ENCODE data around the gene ATP1A2.
"Not testable (repeated sequence)": the region's sequence is repeated elsewhere in the genome, so short reads cannot be mapped to it uniquely, and the experiment has no call there.

ATP1A2 gene

DNA sequence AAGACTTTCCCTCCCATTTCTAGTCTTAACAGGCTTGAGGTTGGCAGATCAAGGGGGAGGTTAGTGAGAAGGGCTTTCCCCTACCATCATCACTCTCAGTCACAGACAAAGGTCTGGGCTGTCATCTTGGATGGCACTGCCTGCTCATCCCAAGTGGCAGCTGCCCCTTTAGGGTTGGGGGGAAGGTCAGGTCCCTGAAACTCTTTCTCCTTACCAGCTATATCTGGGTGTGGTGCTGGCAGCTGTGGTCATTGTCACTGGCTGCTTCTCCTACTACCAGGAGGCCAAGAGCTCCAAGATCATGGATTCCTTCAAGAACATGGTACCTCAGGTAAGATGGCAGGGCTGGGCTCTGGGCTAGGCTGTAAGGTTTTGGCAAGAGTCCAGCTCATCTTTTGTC is 8.2 kb downstream of the ATP1A2 start:
- DNase-seq (ENCODE audit: low spot score): no peak

GRCh38 chr1:160124705-160125478 is 9.3 kb downstream of the ATP1A2 start:
- no peak for DNase-seq (ENCODE audit: low spot score)

DNA sequence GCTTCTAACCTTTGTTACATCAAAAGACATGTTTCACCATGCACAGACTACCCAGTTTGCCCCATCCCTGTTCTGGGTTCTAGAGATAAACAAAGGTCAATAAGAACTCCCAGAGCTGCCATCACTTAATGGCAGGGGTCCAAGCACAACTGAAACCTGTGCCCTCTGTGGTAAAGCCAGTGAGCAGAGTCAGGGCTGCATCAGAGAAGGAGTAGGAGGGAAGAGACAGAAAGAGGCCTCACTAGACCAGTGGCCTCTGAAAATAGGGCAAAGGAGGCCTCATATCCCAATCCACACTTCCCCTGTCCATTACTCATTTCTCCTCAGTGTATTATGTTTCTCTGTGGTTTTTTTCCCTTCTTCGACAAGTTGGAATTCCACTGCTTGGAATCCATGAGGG is 10.2 kb downstream of the ATP1A2 start:
- no peak for DNase-seq (ENCODE audit: low spot score)

DNA sequence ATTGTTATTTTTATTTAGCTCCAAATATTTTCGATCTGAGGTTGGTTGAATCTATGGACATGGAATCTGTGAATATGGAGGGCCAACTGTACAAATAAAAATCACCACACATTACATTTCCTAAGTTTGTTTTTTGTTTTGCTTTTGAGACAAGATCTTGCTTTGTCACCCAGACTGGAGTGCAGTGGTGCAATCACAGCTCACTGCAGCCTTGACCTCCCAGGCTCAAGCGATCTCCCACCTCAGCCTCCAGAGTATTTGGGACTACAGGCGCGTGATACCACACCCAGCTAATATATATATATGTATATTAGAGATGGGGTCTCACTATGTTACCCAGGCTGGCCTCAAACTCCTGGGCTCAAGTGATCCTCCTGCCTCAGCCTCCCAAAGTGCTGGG is 10.8 kb downstream of the ATP1A2 start:
- DNase-seq (ENCODE audit: low spot score): not testable (repeated sequence)

GRCh38 chr1:160127381-160127780 is 11.8 kb downstream of the ATP1A2 start:
- DNase-seq (ENCODE audit: low spot score): no peak

DNA sequence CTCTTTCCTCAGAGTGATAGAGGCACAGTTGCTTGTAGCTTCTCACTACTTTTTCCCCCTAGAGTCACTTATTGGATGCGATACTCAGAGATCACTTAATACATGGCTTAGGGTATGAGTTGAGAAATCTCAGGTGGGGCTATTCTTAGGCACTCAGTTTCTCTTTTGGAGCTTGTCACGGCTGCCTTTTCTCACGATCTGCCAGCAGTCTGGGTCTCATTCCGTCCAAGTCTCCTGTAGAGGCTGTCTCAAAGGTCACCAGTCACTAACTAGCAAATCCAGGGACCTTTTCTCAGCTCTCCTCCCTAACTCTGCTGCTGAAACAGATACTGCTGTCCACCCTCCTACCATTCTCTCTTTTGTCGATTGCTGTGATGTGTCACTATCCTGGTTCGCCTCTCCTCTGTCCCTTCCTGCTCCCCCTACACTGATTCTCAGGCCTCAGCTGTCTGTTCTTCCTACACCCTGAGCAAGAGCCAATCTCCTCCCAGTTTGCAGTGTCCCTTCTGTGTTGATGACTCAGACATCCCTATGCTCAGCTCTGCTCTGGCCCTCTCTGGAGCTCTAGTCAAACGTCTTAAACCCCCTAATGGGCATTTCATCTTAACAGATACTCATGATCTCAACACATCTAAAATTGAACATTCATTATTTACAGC is 12.4 kb downstream of the ATP1A2 start:
- DNase-seq (ENCODE audit: low spot score): no peak

DNA sequence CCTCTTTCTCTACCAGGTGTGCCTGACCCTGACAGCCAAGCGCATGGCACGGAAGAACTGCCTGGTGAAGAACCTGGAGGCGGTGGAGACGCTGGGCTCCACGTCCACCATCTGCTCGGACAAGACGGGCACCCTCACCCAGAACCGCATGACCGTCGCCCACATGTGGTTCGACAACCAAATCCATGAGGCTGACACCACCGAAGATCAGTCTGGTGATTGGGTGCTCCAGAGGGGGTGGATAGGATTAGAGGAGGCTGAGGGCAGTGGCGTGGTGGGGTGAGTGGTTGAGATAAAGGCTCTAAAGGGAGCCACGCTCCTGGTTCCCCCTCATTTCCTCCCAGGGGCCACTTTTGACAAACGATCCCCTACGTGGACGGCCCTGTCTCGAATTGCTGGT is 13.1 kb downstream of the ATP1A2 start:
- no peak for DNase-seq (ENCODE audit: low spot score)

GRCh38 chr1:160129046-160129445 is 13.5 kb downstream of the ATP1A2 start:
- DNase-seq (ENCODE audit: low spot score): no peak

- DNase-seq (ENCODE audit: low spot score): no peak
These were observed 14.0 kb downstream of the ATP1A2 start for GRCh38 chr1:160129558-160129957.

- DNase-seq (ENCODE audit: low spot score): no peak
These were observed 14.4 kb downstream of the ATP1A2 start for GRCh38 chr1:160129966-160130365.

GRCh38 chr1:160130486-160130885 is 14.9 kb downstream of the ATP1A2 start:
- DNase-seq (ENCODE audit: low spot score): no peak

GRCh38 chr1:160130939-160131338 is 15.4 kb downstream of the ATP1A2 start:
- no peak for DNase-seq (ENCODE audit: low spot score)

DNA sequence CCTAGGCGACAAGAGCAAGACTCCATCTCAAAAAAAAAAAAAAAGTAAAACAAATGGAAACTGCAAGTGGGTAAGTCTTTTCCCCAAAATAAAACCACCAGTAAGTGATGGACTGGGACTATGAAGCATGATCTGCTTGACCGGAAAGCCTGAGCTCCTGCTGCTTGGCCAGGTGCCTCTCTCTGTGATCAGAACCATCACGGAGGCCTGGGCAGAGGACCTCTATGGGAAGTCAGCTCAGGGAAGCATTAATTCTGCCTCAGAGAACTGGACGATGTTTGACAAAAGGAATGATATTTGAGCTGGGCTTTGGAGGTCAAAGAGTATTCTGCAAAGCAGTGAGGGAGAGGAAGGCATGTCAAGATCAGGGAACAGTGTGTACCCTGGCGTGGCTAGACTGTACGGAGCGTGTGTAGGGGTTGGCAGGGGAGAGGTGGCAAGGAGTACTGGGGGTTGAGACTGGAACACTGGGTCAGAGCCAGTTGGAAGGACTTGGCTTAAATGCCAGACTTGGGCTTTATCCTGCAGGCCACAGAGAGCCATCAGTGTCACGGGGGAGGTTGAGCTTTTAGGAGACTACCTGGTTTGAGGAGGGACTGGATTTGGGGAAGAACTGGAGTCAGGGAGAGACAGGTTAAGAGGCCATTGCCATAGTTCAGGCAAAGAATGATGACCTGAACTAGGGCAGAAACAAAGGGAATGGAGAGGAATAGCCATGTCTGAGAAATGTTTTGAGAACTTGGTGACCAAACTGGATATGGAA is 16.4 kb downstream of the ATP1A2 start:
- DNase-seq (ENCODE audit: low spot score): no peak

DNA sequence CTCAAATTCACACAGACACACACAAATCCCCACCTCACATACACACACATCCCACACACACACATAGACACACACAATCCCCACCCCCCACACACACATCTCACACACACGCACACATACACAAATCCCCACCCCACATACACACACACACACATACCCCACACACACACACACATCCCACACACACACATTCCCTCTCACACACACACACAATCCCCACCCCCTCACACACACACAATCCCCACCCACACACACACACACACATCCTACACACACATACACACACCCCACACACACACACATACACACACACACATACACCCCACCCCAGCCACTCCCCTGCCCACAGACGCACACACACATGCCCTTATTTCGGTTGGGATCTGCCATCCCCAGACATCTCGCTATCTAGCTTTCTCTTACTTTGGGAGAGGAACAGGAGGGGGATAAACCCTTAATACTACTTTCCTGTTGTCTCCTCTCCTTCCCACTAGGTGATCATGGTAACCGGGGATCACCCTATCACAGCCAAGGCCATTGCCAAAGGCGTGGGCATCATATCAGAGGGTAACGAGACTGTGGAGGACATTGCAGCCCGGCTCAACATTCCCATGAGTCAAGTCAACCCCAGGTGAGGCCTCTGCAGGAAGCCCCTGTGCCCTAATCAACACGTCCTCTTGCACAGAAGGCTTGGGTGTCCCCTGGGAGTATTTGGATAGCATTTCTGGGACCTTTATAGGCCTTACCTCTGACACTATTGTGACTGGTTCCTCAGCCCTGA is 18.6 kb downstream of the ATP1A2 start:
- no peak for DNase-seq (ENCODE audit: low spot score)

GRCh38 chr1:160134791-160135572 is 19.4 kb downstream of the ATP1A2 start:
- DNase-seq (ENCODE audit: low spot score): no peak

DNA sequence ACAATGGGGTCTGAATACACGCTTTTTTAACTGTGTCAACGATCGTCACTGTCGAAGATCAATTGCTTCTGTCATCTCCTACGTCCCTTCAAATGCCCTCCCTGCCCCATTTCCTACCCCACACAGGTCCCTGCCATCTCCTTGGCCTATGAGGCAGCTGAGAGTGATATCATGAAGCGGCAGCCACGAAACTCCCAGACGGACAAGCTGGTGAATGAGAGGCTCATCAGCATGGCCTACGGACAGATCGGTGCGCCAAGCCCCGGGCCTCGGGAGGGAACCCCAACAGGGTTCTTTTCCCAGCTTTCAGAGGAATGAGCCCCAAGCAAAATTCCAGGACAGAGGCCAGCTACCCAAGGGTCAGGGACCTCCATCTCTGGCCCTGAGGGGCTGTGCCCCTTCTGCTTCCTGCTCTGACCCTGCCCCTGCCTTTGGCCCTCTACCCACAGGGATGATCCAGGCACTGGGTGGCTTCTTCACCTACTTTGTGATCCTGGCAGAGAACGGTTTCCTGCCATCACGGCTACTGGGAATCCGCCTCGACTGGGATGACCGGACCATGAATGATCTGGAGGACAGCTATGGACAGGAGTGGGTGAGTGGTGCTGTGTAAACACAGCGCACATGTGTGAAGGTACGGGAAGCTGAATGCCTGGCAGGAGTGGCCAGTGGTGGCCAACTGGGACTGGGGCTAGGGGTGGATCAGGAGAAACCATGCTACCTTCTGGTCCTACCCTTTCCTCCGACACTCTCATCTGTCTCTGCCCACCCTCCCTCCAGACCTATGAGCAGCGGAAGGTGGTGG is 20.8 kb downstream of the ATP1A2 start:
- DNase-seq (ENCODE audit: low spot score): no peak

- DNase-seq (ENCODE audit: low spot score): no peak
These were observed 21.3 kb downstream of the ATP1A2 start for GRCh38 chr1:160136926-160137200.

GRCh38 chr1:160137216-160137862 is 21.8 kb downstream of the ATP1A2 start:
- no peak for DNase-seq (ENCODE audit: low spot score)

DNA sequence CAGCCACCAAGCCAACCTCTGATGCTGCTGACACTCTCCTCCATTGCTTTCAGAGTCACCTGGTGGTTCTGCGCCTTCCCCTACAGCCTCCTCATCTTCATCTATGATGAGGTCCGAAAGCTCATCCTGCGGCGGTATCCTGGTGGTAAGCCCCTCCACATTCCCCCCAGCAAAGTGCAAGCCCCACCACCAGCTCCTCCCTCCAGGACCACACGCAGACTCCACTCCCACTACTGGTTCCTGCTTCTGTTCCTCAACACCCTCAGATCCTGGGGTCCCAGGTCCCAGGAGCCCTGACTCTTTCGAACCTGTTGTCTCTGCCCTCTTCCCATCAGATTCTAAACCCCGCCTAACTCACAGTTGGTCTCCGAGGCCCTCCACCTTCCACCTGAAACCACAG is 24.3 kb downstream of the ATP1A2 start:
- DNase-seq (ENCODE audit: low spot score): no peak

DNA sequence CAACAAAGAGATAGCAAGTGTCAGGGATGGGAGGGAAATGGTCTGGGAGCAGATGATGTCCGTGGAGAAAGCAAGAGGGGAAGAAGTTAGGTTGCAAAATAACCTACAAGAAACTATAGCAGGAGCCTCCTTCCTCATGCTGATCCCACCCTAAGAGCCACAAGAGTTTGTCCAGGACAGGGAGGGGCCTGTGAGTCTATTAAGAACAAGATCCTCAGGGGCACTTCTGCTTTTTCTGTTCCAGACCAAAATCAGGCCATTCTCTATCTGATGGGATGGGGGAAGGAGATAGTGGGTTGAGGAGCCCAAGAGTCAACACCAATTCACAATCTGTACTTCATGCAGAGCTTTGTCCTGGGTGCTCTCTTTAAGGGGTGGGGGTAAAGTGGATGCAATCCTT is 28.1 kb downstream of the ATP1A2 start:
- DNase-seq (ENCODE audit: low spot score): no peak
